Heart left ventricle (tissue), 13 donors: ENCODE measurements around the gene HNRNPL.

Source experiments
- POLR2A ChIP-seq, 2 donors: fragments of 450-650 bp; IDR thresholded peaks; one replicate each; pipeline ENCODE4 v1.6.1; 2017; ENCODE audit warnings: antibody characterized with exemption in 2 of 2, mild to moderate bottlenecking in 2 of 2, moderate library complexity in 2 of 2
- TF ChIP-seq, protein P1 (sequence below), 12 donors: fragments of 200-600 bp; sonication (generic) in 4 of 12; IDR thresholded peaks; one replicate each; pipeline versions ENCODE4 v1.5.0 to v1.8.0; 2018 to 2022; ENCODE audit warnings: antibody characterized with exemption in 12 of 12, mild to moderate bottlenecking in 5 of 12
- donor health status: ischemic (EF 13 %, LVEDD 7.1; RV severe dilation, severe dysfunction).
- donor health status: DM: no; HTN: yes; CAD: no.
- donor health status: DM: no; HTN: no; CAD: no.
- donor health status: ischemic (EF 25% LVEDD 6.9; RV normal size, moderate dysfunction).
- donor health status: ischemic (EF 25% LVEDD 5.7; RV mildly dilated, moderate dysfunction).
- donor health status: ischemic (EF 35%, LVEDD 5.7; RV mildly dilated, moderate dysfunction).
- donor health status: nonischemic (EF 11% LVEDD 7.7; RV severe dilation, severe dysfunction).
- donor health status: DM: yes; HTN: yes; CAD: no.
- donor health status: PGD.
- donor health status: ischemic (EF 29% LVEDD 5.4; RV normal size, mild dysfunction).
- donor health status: nonischemic (EF 23%, LVEDD 6.1; RV moderate dilation, normal function).

DNA sequence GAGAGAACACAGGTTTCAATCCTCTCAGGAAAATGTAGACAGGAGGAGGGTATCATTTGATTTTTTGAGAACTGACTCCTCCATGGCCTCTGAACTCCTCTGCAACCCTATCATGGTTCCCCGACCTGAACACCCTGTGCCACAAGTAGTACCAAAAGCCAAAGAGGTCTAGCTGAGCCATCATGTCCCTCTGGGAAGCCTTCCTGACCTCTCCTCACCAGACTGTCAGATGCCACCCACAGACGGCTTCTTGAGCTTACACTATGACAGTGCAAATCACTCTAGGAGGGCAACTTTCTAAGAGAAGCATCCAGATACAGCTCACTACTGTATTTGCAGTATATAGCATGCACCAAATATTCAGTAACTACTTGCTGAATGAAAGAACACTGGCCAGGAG is 3.7 kb downstream of the HNRNPL start:
- no peak for TF ChIP-seq POLR2A (IDR thresholded peaks at IDR 0.05)
- TF ChIP-seq, protein P1, sequence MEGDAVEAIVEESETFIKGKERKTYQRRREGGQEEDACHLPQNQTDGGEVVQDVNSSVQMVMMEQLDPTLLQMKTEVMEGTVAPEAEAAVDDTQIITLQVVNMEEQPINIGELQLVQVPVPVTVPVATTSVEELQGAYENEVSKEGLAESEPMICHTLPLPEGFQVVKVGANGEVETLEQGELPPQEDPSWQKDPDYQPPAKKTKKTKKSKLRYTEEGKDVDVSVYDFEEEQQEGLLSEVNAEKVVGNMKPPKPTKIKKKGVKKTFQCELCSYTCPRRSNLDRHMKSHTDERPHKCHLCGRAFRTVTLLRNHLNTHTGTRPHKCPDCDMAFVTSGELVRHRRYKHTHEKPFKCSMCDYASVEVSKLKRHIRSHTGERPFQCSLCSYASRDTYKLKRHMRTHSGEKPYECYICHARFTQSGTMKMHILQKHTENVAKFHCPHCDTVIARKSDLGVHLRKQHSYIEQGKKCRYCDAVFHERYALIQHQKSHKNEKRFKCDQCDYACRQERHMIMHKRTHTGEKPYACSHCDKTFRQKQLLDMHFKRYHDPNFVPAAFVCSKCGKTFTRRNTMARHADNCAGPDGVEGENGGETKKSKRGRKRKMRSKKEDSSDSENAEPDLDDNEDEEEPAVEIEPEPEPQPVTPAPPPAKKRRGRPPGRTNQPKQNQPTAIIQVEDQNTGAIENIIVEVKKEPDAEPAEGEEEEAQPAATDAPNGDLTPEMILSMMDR (IDR thresholded peaks at IDR 0.05): no peak
